ENCODE measurements around the gene VCAN.
"Not testable (repeated sequence)": the region's sequence is repeated elsewhere in the genome, so short reads cannot be mapped to it uniquely, and the experiment has no call there.

VCAN gene

DNA sequence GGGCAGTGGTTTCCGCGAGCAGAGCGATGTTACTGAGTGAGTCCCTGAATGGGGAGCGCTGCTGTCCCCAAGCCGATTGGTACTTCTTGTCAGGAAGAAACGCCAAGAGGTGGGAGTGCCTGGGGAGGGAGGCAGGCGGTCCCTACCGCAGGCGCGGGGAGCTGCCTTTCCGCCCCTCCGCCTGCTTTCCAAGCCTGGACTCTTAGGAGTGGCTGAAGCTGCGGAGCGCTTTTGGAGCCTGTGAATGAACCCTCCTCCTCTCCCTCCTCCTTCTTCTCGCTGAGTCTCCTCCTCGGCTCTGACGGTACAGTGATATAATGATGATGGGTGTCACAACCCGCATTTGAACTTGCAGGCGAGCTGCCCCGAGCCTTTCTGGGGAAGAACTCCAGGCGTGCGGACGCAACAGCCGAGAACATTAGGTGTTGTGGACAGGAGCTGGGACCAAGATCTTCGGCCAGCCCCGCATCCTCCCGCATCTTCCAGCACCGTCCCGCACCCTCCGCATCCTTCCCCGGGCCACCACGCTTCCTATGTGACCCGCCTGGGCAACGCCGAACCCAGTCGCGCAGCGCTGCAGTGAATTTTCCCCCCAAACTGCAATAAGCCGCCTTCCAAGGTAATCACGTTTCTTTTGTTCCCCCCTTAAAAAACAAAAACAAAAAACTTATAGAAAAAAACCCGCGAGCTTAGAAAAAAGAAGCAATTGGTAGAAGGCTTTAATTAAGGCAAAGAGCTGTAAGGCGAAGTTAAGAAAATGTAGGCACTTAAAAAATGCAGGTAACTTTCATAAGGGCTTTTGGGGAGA, at the start of gene VCAN:
Gene VCAN, plus strand, starts transcription at position 340 of the 808 bp plus-strand sequence. CDS start 11,775 bp downstream, outside the sequence.
- no peak for DNase-seq

DNA sequence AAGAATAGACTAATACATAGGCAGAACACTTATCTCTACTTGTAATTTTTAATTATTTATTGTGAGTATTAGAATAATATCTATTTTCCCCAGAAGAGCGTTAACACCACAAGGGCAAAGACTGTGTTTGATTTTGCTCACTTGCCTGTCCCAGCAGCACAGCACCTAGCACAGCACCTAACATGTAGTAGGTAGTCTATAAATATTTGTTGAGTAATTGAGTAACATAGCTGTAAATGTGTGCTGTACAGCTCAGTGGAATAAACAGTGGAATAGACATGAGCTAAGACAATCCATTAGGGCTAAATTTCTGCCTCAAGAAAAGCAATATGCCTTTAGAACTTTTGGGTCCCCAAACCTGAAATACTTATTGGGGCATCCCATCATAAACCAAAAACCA, 49.3 kb upstream of the VCAN start:
- no peak for DNase-seq

GRCh38 chr5:83426855-83427254, 44.7 kb upstream of the VCAN start:
- no peak for DNase-seq

GRCh38 chr5:83428126-83428525, 43.4 kb upstream of the VCAN start:
- DNase-seq = no peak

- DNase-seq = no peak
These were observed 42.7 kb upstream of the VCAN start for GRCh38 chr5:83428890-83429289.

DNA sequence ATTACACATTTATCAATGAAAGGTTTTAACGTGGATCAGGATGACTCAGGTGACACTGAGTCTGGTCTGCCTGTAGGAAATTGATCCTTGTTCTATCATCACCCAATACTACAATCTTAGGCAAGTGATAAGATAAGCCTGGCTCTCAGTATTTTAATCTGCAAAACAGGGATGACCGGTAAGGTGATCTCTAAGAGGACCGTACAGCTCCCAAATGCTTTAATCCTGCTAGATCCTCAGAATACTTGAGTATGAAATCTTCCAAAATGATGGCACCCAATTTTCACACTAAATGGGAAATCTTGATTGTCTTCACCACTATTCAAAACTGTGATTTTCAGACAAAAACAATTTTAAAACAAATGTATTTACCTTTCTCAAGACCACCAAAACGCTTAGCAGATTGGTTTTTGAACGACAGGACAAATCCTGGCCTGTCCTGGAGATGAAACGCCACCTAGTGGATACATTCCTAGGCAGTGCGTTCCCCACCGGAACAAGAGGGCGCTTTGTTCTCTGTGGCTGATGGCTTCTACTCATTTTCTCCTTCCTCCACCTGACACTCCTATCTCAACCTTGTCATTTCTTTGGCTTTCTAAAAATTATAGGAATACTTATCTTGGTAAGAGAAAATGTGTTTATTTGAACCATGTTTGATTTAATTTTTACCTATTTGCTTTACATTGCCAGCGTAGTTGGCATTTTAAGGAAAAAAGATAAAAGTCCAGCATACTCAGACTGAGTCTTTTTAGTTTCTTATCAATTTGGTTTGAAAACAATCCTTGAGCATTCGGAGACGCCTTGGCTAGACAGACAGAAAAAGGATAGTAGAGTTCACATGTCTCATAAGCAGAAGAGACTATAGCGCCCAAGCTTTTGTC, 41.2 kb upstream of the VCAN start:
- DNase-seq = peak; percentile 61

DNA sequence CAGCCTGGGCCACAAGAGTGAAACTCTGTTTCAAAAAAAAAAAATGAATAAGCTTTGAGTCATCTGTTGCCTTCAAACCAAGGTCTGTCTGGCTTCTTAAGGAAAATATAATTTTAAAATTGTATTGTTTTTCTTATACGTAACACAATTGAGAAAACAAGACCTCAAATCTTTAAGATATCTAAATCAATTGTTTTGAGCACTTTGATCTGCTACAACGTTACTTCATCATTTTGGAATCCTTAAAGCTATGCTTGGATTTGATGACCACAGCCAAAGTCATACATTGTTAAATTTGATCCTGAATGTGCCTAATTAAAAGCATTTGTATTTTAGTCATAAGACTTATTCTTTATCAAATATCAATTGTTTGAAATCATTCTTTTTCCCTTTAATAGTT, 37.7 kb upstream of the VCAN start:
- no peak for DNase-seq

GRCh38 chr5:83434946-83435345, 36.6 kb upstream of the VCAN start:
- DNase-seq = no peak

GRCh38 chr5:83436276-83436675, 35.3 kb upstream of the VCAN start:
- DNase-seq = no peak

DNA sequence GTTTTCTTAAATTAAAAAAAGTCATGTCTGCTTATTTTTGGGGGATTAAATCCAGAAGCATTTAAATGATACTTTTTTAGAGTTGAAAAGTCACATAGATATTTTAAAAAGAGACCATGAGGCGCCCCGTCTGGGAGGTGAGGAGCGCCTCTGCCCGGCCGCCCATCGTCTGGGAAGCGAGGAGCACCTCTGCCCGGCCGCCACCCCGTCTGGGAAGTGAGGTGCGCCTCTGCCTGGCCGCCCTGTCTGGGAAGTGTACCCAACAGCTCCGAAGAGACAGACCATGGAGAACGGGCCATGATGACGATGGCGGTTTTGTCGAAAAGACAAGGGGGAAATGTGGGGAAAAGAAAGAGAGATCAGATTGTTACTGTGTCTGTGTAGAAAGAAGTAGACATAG, 33.8 kb upstream of the VCAN start:
- not testable (repeated sequence) for DNase-seq

- DNase-seq = no peak
These were observed 30.7 kb upstream of the VCAN start for GRCh38 chr5:83440826-83441225.

DNA sequence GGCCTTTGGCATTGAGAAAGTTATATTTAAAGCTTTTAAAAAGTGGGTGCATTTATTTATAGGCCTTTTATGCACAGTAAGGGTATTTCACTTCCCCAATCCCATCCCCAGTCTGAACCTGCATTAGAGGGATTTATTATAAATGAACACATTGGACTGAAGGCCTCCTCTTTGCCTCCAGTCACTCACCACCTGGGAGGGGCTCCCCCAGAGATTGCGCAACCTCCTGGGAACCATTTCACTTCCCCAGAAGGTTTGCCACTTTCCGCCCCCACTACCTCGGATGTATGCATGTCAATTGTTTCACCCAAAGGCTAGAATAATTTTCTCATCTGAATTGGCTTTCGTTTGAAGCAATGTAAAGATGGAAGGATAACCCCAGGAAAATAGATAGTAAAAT, 29.8 kb upstream of the VCAN start:
- DNase-seq = no peak

- DNase-seq = no peak
These were observed 28.0 kb upstream of the VCAN start for GRCh38 chr5:83443534-83443933.

DNA sequence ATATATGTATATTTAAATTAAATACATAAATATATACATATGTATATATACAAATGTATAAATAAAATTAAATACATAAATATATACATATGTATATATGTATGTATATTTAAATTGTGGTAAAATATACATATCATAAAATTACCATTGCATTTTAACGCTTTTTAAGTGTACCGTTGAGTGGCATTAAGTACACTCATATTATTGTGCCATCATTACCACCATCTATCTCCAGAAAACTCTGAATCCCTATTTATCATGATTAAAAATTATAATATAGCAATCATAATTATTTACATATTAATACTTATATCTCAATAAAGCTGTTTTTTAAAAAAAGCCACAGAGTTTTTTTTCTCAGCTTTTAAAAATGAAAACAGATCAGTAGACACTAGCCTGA, 27.1 kb upstream of the VCAN start:
- no peak for DNase-seq

GRCh38 chr5:83446253-83446947, 25.1 kb upstream of the VCAN start:
- DNase-seq = no peak

- DNase-seq = no peak
These were observed 24.0 kb upstream of the VCAN start for GRCh38 chr5:83447533-83447932.

- no peak for DNase-seq
These were observed 21.2 kb upstream of the VCAN start for GRCh38 chr5:83450183-83450966.

DNA sequence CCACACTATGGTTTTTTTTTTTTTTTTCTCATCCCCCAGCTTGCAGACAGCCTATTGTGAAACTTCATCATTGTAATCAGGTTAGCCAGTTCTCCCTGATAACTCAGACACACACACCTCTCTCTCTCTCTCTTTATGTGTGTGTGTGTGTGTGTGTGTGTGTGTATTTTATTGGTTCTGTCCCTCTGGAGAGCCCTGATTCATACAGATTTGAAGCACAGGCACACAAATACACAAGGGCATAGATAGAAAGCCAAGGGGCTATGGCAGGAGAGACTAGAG, 20.6 kb upstream of the VCAN start:
- no peak for DNase-seq

GRCh38 chr5:83451955-83452354, 19.6 kb upstream of the VCAN start:
- no peak for DNase-seq

- no peak for DNase-seq
These were observed 17.6 kb upstream of the VCAN start for GRCh38 chr5:83453937-83454336.

DNA sequence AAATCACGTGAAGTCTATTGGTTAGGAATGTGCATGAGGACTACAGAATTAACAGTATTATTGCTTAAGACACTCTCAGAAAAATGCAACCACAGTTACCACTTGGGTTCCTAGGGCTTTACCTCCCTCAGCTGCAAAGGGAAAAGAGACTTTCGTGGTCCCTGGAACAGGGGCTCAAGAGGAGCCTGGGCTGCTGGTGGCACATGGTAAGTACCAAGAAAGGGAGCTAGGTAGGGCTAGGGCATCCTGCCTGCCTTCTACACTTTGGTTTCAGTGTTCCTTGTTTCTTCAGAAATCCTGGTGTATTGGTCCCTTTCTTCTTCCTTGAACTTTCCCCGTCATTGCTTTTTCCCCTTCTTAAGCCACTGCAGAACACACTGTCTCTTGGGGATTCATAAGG, 7.3 kb upstream of the VCAN start:
- no peak for DNase-seq

DNA sequence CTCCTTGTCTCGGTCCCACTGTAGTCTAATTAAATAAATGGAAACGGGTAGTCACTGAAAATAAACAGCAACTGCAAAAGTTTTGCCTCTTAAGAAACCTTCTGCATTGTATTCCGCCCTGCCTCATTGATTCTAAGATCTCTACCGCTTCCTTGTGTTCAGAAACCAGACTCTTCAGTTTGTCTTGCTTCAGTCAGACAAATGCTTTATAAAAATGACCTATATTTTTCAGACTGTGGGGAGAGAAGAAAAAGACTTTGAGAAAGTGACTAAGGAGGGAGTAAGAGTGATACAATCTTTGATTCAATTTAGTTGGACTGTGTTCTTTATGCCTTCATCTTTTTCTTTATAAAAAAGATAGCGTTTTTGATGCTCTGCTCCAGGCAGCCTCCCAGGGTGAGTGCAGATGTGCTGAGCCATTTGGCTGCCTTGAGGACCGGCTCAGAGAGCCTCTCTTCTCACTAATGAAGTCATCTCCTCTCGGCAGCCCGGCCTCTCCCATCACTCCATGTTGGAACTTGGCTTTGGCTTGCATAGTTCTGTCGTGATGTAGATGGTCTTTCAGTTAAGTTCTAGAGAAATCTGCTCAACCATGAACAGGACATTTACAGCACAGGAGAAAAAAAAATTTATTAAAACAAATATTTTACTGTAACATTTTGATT, 4.0 kb upstream of the VCAN start:
- no peak for DNase-seq

All from activated CD8-positive, alpha-beta memory T cell treated with anti-CD3 and anti-CD28 coated beads for 24 hours (primary cell).